ENCODE data around the gene COL28A1.

- TF ChIP-seq REST (IDR thresholded peaks at IDR 0.05; ENCODE audit: unreplicated experiment): no peak
- TF ChIP-seq POLR2AphosphoS5 (IDR thresholded peaks at IDR 0.05; ENCODE audit: low read depth): no peak
- no peak for TF ChIP-seq CREB1 (CRISPR knock-in tag; IDR thresholded peaks at IDR 0.05; ENCODE audit: low read depth)
- TF ChIP-seq CTCF (conservative IDR thresholded peaks at IDR 0.05; ENCODE audit: low read depth in 2 of 2): no peak
- TF ChIP-seq, protein P1, sequence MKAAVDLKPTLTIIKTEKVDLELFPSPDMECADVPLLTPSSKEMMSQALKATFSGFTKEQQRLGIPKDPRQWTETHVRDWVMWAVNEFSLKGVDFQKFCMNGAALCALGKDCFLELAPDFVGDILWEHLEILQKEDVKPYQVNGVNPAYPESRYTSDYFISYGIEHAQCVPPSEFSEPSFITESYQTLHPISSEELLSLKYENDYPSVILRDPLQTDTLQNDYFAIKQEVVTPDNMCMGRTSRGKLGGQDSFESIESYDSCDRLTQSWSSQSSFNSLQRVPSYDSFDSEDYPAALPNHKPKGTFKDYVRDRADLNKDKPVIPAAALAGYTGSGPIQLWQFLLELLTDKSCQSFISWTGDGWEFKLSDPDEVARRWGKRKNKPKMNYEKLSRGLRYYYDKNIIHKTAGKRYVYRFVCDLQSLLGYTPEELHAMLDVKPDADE (IDR thresholded peaks at IDR 0.05): no peak
- TF ChIP-seq EZH2 (IDR thresholded peaks at IDR 0.05; ENCODE audit: low read depth, unreplicated experiment): no peak
- no peak for TF ChIP-seq EZH2phosphoT487 (IDR thresholded peaks at IDR 0.05; ENCODE audit: unreplicated experiment)
- TF ChIP-seq JUNB (IDR thresholded peaks at IDR 0.05; ENCODE audit: unreplicated experiment): no peak
- TF ChIP-seq ZNF114 (CRISPR knock-in tag; IDR thresholded peaks at IDR 0.05): no peak
- TF ChIP-seq NANOG (IDR thresholded peaks at IDR 0.05; ENCODE audit: borderline replicate concordance): no peak
Observed at GRCh38 chr7:7452119-7452518, 83.6 kb downstream of the COL28A1 start.
